ENCODE data around the gene DYSF. TPM values are rescaled to one million over a fixed set of nuclear protein-coding genes. Genes with fewer than 3 reads are reported as not detected.

The DYSF gene
- total RNA-seq, 1 experiment from 2014 or later = 2.2 TPM

GRCh38 chr2:71682341-71682740 lies 229.0 kb downstream of the DYSF start:
- POLR2A ChIA-PET = no interaction called here
- CTCF ChIA-PET = no interaction called here
- no peak overlapping the region for H3K4me3 ChIP-seq (ENCODE audit: low read depth, low read length)
- H3K36me3 Mint-ChIP-seq (ENCODE audit: insufficient read depth, unreplicated experiment) = no peaks in the 10 kb centered on the region
- BruUV-seq (replicated peaks) = no TSS peak
- intact Hi-C loops (cut with micrococcal nuclease; ENCODE audit: unreplicated experiment) = no loop called here
- H3K27me3 ChIP-seq (replicated peaks; ENCODE audit: control insufficient read depth, insufficient read depth, low read length) = no peaks in the 10 kb centered on the region
- no peaks in the 10 kb centered on the region for H3K9me3 ChIP-seq
- H3K27ac Mint-ChIP-seq (ENCODE audit: unreplicated experiment) = no peak overlapping the region
- peaks cover 5% of the 10 kb centered on the region for H3K27me3 Mint-ChIP-seq (ENCODE audit: insufficient read depth, unreplicated experiment)
- no peaks in the 10 kb centered on the region for H3K4me1 Mint-ChIP-seq (ENCODE audit: low read depth, unreplicated experiment)
- no peaks in the 10 kb centered on the region for H3K36me3 ChIP-seq (ENCODE audit: control insufficient read depth, insufficient read depth, low read length)
- H3K4me3 Mint-ChIP-seq (ENCODE audit: unreplicated experiment) = no peak overlapping the region
- no peaks in the 10 kb centered on the region for H3K4me1 ChIP-seq
- H3K9me3 Mint-ChIP-seq (ENCODE audit: unreplicated experiment) = no peaks in the 10 kb centered on the region
- no peak for TF ChIP-seq CTCF (IDR thresholded peaks at IDR 0.05; ENCODE audit: insufficient read depth in 1 of 2, low read depth in 1 of 2, low read length in 1 of 2, severe bottlenecking in 1 of 2, unreplicated experiment in 1 of 2)
- peak in 1 of 2 experiments; percentile 27 for DNase-seq

GRCh38 chr2:71683070-71683469 lies 229.7 kb downstream of the DYSF start:
- Histone ChIP-seq H3K36me3 (ENCODE audit: control insufficient read depth, insufficient read depth, low read length) (no peaks in the 10 kb centered on the region), H3K4me3 (ENCODE audit: low read depth, low read length) (no peak overlapping the region), H3K4me1 (no peaks in the 10 kb centered on the region), H3K9me3 (no peaks in the 10 kb centered on the region), H3K27me3 (replicated peaks; ENCODE audit: control insufficient read depth, insufficient read depth, low read length) (no peaks in the 10 kb centered on the region)
- ChIA-PET POLR2A (no interaction called here), CTCF (no interaction called here)
- TF ChIP-seq CTCF (IDR thresholded peaks at IDR 0.05; ENCODE audit: insufficient read depth in 1 of 2, low read depth in 1 of 2, low read length in 1 of 2, severe bottlenecking in 1 of 2, unreplicated experiment in 1 of 2) = no peak
- peak in 1 of 2 experiments; percentile 25 for DNase-seq
- Mint-ChIP-seq H3K4me1 (ENCODE audit: low read depth, unreplicated experiment) (no peaks in the 10 kb centered on the region), H3K27ac (ENCODE audit: unreplicated experiment) (no peak overlapping the region), H3K4me3 (ENCODE audit: unreplicated experiment) (no peak overlapping the region), H3K27me3 (ENCODE audit: insufficient read depth, unreplicated experiment) (peaks cover 5% of the 10 kb centered on the region), H3K36me3 (ENCODE audit: insufficient read depth, unreplicated experiment) (no peaks in the 10 kb centered on the region), H3K9me3 (ENCODE audit: unreplicated experiment) (no peaks in the 10 kb centered on the region)
- intact Hi-C loops (cut with micrococcal nuclease; ENCODE audit: unreplicated experiment) = no loop called here
- BruUV-seq (replicated peaks) = no TSS peak

GRCh38 chr2:71683666-71684065 lies 230.3 kb downstream of the DYSF start:
- Histone ChIP-seq H3K4me1 (no peaks in the 10 kb centered on the region), H3K36me3 (ENCODE audit: control insufficient read depth, insufficient read depth, low read length) (no peaks in the 10 kb centered on the region), H3K9me3 (no peaks in the 10 kb centered on the region), H3K27me3 (replicated peaks; ENCODE audit: control insufficient read depth, insufficient read depth, low read length) (no peaks in the 10 kb centered on the region), H3K4me3 (ENCODE audit: low read depth, low read length) (no peak overlapping the region)
- H3K36me3 Mint-ChIP-seq (ENCODE audit: insufficient read depth, unreplicated experiment) = no peaks in the 10 kb centered on the region
- no peak overlapping the region for H3K4me3 Mint-ChIP-seq (ENCODE audit: unreplicated experiment)
- H3K9me3 Mint-ChIP-seq (ENCODE audit: unreplicated experiment) = no peaks in the 10 kb centered on the region
- CTCF ChIA-PET = no interaction called here
- DNase-seq = peak in 1 of 2 experiments; percentile 25
- no TSS peak for BruUV-seq (replicated peaks)
- H3K27me3 Mint-ChIP-seq (ENCODE audit: insufficient read depth, unreplicated experiment) = peaks cover under 1% of the 10 kb centered on the region
- no peak for TF ChIP-seq CTCF (IDR thresholded peaks at IDR 0.05; ENCODE audit: insufficient read depth in 1 of 2, low read depth in 1 of 2, low read length in 1 of 2, severe bottlenecking in 1 of 2, unreplicated experiment in 1 of 2)
- H3K4me1 Mint-ChIP-seq (ENCODE audit: low read depth, unreplicated experiment) = no peaks in the 10 kb centered on the region
- no peak overlapping the region for H3K27ac Mint-ChIP-seq (ENCODE audit: unreplicated experiment)
- intact Hi-C loops (cut with micrococcal nuclease; ENCODE audit: unreplicated experiment) = no loop called here
- POLR2A ChIA-PET = no interaction called here

Measured in Caco-2 (cell line).